HG03045 (cell line): ENCODE data around the gene BMERB1.
"Not testable (repeated sequence)": the region's sequence is repeated elsewhere in the genome, so short reads cannot be mapped to it uniquely, and the experiment has no call there.

ENCODE experiments used
- ATAC-seq: cut with Tn5 transposase; IDR thresholded peaks from one replicate; pipeline ENCODE4 v1.9.1; 2021; ENCODE audit warnings: mild to moderate bottlenecking, moderate library complexity; ENCODE audit not compliant: unreplicated experiment

Gene BMERB1

DNA sequence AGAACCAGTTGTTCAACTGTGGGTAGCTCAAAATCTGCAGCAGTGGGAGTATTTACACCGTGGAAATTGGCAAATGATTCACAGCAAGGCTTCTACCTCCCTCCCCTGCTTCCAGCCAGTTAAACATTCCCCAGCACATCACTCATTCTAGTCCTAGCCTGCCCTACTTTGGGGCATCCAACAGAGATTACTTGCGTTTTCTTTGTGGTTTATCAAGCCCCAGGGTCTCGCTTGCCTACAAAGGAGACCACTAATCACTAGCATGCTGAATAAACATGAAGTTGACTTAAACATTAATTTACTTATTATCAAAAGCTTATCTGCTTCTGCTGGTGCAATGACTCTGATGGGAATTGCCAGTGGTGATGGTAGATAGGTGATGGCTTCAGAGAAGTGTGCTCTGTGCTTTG lies 114.1 kb downstream of the BMERB1 start:
- no peak for ATAC-seq

GRCh38 chr16:15552507-15552906 lies 118.1 kb downstream of the BMERB1 start:
- ATAC-seq: no peak

GRCh38 chr16:15553313-15554088 lies 119.1 kb downstream of the BMERB1 start:
- no peak for ATAC-seq

GRCh38 chr16:15556130-15556529 lies 121.7 kb downstream of the BMERB1 start:
- ATAC-seq: no peak

DNA sequence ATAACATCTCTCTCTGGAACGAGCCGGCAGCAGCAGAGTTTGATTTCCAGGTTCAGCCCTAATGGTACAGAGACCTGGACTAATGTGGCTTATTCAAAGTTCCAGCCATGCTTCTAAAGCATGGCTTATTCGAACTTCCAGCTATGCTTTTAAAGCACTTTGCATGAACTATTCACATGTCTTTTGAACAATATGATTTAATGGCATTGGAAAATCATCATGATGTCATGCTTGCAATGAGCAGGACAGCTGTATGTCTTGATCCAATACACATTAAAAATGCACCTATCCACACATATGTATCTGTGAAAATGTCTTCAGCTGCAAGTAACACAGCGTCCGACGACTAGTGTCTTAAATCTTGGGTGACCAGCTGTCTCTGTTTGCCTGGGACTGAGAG lies 122.9 kb downstream of the BMERB1 start:
- no peak for ATAC-seq

GRCh38 chr16:15559176-15559575 lies 124.8 kb downstream of the BMERB1 start:
- ATAC-seq: no peak

GRCh38 chr16:15564604-15565339 lies 130.4 kb downstream of the BMERB1 start:
- ATAC-seq: no peak

DNA sequence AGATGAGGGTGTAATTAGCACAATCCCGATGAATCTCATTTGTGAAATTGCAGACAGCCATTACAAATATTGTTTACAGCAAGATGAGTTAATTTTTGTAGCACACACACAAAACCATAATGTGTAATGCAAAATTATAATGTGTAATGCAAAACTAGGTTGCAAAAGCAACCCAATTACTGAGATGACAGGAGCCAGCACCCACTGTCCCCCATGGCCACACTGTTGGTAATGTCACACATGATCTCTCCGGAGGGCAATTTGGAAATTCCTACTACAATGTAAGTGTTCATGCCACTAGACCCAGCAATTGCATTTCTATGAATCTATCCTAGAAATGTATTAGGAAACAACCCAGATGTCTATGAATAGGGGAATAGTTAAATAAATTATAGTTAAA lies 131.7 kb downstream of the BMERB1 start:
- ATAC-seq: no peak

DNA sequence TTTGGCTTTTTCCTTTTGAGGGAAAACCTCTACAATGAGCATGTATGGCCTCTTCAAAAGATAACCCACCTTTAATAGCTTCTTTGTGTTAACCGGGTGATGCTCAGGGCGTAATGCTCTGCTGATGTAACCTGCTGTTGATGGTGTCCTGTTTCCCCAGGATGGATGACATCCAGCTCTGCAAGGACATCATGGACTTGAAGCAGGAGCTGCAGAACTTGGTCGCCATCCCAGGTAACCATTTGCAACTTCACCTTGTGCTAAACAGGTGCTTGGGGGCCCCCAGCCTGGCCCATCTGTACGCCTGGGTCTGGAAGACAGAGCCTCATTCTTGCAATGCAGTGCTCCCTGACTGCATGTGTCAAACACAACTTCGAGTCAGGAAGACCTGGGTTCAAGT lies 133.4 kb downstream of the BMERB1 start:
- ATAC-seq: no peak

GRCh38 chr16:15570666-15571065 lies 136.3 kb downstream of the BMERB1 start:
- not testable (repeated sequence) for ATAC-seq

DNA sequence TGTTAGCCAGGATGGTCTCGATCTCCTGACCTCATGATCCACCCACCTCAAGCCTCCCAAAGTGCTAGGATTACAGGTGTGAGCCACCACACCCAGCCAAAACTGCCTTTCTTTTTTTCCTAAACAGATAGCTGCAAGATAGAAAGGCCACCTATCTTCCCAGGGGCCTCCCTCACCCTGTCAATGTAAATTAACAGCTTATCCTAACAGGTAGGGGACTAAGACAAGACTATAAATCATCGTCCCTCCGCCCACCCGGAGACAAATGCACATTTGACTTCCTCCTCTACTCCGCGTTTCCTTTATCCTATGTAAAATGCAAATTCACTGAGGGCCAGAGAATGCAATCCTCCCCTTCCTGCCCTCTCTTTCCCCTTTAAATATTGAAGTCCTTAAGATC lies 137.2 kb downstream of the BMERB1 start:
- ATAC-seq: no peak

DNA sequence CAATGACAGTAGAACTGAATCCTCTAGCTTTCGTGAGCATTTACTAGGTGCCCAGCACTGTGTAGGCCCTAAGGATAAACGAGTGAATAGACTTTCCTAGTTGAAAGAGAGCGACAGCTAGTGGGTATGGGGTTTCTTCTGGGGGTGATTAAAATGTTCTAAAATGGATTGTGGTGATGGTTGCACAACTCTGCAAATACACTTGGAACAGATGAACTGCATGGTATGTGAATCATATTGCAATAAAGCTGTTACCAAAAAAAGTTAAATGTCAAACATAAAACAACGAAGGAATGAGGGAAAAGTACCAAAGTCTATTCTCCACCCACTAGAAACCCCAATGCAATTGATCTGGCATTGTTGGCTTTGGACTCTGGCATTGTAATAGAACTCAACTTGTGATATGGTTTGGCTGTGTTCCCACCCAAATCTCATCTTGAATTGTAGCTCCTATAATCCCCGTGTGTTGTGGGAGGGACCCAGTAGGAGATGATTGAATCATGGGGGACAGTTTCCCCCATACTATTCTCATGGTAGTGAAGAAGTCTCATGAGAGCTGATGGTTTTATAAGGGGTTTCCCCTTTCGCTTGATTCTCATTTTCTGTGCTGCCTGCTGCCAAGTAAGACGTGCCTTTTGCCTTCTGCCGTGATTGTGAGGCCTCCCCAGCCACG lies 138.1 kb downstream of the BMERB1 start:
- no peak for ATAC-seq

- ATAC-seq: no peak
Observed at GRCh38 chr16:15573274-15573895, 139.0 kb downstream of the BMERB1 start.

GRCh38 chr16:15573896-15574613 lies 139.7 kb downstream of the BMERB1 start:
- not testable (repeated sequence) for ATAC-seq

- ATAC-seq: no peak
Observed at GRCh38 chr16:15574614-15574948, 140.2 kb downstream of the BMERB1 start.

- no peak for ATAC-seq
Observed at GRCh38 chr16:15575293-15576049, 141.1 kb downstream of the BMERB1 start.

DNA sequence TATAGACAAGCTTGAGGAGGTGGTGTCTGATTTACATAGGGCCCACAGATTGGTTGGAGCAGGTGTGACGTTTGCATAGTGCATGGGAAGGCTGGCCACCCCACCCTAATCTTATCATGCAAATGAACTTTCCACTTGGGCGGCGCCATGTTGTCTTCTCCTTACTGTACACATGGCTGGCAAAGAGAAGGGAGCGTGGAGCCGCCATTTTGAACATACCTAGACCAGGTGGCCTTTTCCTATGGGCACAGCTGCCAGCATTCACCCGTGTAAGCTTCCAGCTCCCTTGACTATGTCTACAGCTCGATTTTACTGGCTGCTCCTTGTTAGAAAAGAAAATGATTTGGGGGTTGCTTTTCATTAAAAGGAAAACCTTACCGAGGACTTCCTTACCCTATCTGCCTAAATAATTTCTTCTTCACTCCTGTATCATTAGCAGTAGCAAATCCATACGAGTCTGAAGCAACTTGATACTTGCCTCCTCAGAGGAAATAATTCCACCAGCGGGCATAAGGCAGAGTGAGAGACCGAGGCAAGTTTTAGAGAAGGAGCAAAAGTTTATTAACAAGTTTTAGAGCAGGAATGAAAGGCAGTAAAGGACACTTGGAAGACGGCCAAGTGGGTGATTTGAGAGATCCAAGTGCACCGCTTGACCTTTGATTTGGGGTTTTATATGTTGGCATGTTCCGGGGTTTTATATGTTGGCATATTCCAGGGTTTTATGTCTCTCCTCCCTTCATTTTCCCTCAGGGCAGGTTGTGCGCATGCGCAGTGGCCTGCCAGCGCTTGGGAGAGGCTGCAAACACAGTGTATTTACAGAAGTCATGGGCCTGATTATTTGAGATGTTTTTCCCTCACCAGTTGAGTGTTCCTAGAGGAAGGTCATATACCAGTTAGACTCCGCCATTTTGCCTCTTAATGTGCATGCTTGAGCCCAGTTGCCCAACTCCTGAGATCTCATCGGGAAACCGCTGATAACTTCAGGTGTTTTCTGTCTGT lies 142.9 kb downstream of the BMERB1 start:
- no peak for ATAC-seq

GRCh38 chr16:15578824-15579223 lies 144.4 kb downstream of the BMERB1 start:
- ATAC-seq: no peak
